ENCODE data around the gene HLA-DMB.

HLA-DMB gene

GRCh38 chr6:32912951-32913350 lies 27.9 kb downstream of the HLA-DMB start:
- in situ Hi-C loops (cut with MboI; ENCODE audit: low sequenced_read_pairs, unreplicated experiment) = no loop called here
- no peak for DNase-seq (ENCODE audit: low spot score)
- no peak for TF ChIP-seq CTCF (IDR thresholded peaks at IDR 0.05; ENCODE audit: borderline replicate concordance, control extremely low read depth, extremely low read depth, insufficient read depth, missing control alignments)

- in situ Hi-C loops (cut with MboI; ENCODE audit: low sequenced_read_pairs, unreplicated experiment) = no loop called here
- DNase-seq (ENCODE audit: low spot score) = no peak
- TF ChIP-seq CTCF (IDR thresholded peaks at IDR 0.05; ENCODE audit: borderline replicate concordance, control extremely low read depth, extremely low read depth, insufficient read depth, missing control alignments) = no peak
Observed at GRCh38 chr6:32908897-32909296, 31.9 kb downstream of the HLA-DMB start.

- in situ Hi-C loops (cut with MboI; ENCODE audit: low sequenced_read_pairs, unreplicated experiment) = no loop called here
- TF ChIP-seq CTCF (IDR thresholded peaks at IDR 0.05; ENCODE audit: borderline replicate concordance, control extremely low read depth, extremely low read depth, insufficient read depth, missing control alignments) = no peak
Observed at GRCh38 chr6:32906539-32906938, 34.3 kb downstream of the HLA-DMB start.

GRCh38 chr6:32905078-32905477 lies 35.8 kb downstream of the HLA-DMB start:
- no peak for DNase-seq (ENCODE audit: low spot score)
- in situ Hi-C loops (cut with MboI; ENCODE audit: low sequenced_read_pairs, unreplicated experiment) = no loop called here
- no peak for TF ChIP-seq CTCF (IDR thresholded peaks at IDR 0.05; ENCODE audit: borderline replicate concordance, control extremely low read depth, extremely low read depth, insufficient read depth, missing control alignments)

More at GRCh38 chr6:32906539-32906938, 34.3 kb downstream of the HLA-DMB start:
- no peak for DNase-seq (ENCODE audit: low spot score)

- TF ChIP-seq CTCF (IDR thresholded peaks at IDR 0.05; ENCODE audit: borderline replicate concordance, control extremely low read depth, extremely low read depth, insufficient read depth, missing control alignments) = no peak
- no peak for DNase-seq (ENCODE audit: low spot score)
- in situ Hi-C loops (cut with MboI; ENCODE audit: low sequenced_read_pairs, unreplicated experiment) = no loop called here
Observed at GRCh38 chr6:32903952-32904351, 36.9 kb downstream of the HLA-DMB start.

- in situ Hi-C loops (cut with MboI; ENCODE audit: low sequenced_read_pairs, unreplicated experiment) = no loop called here
- no peak for TF ChIP-seq CTCF (IDR thresholded peaks at IDR 0.05; ENCODE audit: borderline replicate concordance, control extremely low read depth, extremely low read depth, insufficient read depth, missing control alignments)
- DNase-seq (ENCODE audit: low spot score) = no peak
Observed at GRCh38 chr6:32895006-32895345, 45.9 kb downstream of the HLA-DMB start.

Data from GM13976 (cell line).